Esophagus muscularis mucosa (tissue), 3 donors: ENCODE data around the gene ATP4B.

Source experiments
- CTCF ChIP-seq, 3 experiments: fragments of 200-600 bp in 2 of 3; fragments of 450-650 bp in 1 of 3; sonication (generic) in 2 of 3; IDR thresholded peaks; one replicate each; pipeline ENCODE4 v1.5.1; 2017 to 2019; ENCODE audit warnings: antibody characterized with exemption in 3 of 3, mild to moderate bottlenecking in 2 of 3, moderate library complexity in 1 of 3
- POLR2A ChIP-seq: fragments of 450-650 bp; IDR thresholded peaks from one replicate; pipeline ENCODE4 v1.6.1; 2017; ENCODE audit warnings: antibody characterized with exemption, moderate library complexity, mild to moderate bottlenecking, low read depth

DNA sequence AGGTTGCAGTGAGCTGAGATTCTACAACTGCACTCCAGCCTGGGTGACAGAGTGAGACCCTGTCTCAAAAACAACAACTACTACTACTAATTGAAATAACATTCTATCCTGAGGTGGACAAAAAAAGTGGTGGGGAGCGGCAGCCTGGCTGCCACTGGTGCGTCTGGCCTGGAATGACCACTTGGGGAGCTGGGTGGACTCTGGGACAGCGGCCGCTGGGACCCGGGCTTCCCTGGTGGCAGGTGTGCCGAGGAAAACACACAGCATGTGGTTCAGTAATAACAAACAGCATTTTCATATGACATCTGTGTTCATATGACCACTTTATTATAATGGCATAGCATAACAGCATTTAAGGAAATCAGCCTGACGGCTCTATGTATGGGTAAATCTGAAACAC, 39.5 kb downstream of the ATP4B start:
- TF ChIP-seq POLR2A, result no peak
- no peak for TF ChIP-seq CTCF (IDR thresholded peaks at IDR 0.05)
